Neural progenitor cell (in vitro differentiated cells): ENCODE data around the gene TBXA2R. TPM values are rescaled to one million over a fixed set of nuclear protein-coding genes. Genes with fewer than 3 reads are reported as not detected.

Experiments
- DNase-seq: peaks from one replicate; pipeline ENCODE4 v3.0.0-alpha.2; 2016; ENCODE audit warnings: low spot score
- H2AFZ ChIP-seq: fragments of 200-600 bp; sonication (generic); replicated peaks from 2 replicates; pipeline ENCODE4 v1.6.1; 2016; ENCODE audit warnings: antibody characterized with exemption
- H3F3A ChIP-seq: fragments of 200-600 bp; sonication (generic); 2 replicates; pipeline ENCODE4 v1.6.1; 2016; ENCODE audit warnings: antibody characterized with exemption, low read depth
- H3K27ac ChIP-seq: fragments of 200-600 bp; sonication (generic); 2 replicates; pipeline ENCODE4 v1.5.1; 2016; ENCODE audit warnings: mild to moderate bottlenecking
- H3K27me3 ChIP-seq: fragments of 200-600 bp; sonication (generic); 2 replicates; pipeline ENCODE4 v1.6.1; 2016; ENCODE audit warnings: mild to moderate bottlenecking, moderate library complexity
- H3K36me3 ChIP-seq: fragments of 200-600 bp; sonication (generic); 2 replicates; pipeline ENCODE4 v1.5.1; 2016
- H3K4me1 ChIP-seq: fragments of 200-600 bp; sonication (generic); 2 replicates; pipeline ENCODE4 v1.6.1; 2016; ENCODE audit warnings: mixed run types
- H3K4me2 ChIP-seq: fragments of 200-600 bp; sonication (generic); 2 replicates; pipeline ENCODE4 v1.6.1; 2016
- H3K4me3 ChIP-seq: fragments of 200-600 bp; sonication (generic); 2 replicates; pipeline ENCODE4 v1.5.1; 2016
- H3K79me2 ChIP-seq: fragments of 200-600 bp; sonication (generic); 2 replicates; pipeline ENCODE4 v1.6.1; 2016; ENCODE audit warnings: low read depth
- H3K9ac ChIP-seq: fragments of 200-600 bp; sonication (generic); 2 replicates; pipeline ENCODE4 v1.6.1; 2016
- H3K9me3 ChIP-seq: fragments of 200-600 bp; sonication (generic); 2 replicates; pipeline ENCODE4 v1.5.1; 2016; ENCODE audit warnings: low read depth
- H4K20me1 ChIP-seq: fragments of 200-600 bp; sonication (generic); 2 replicates; pipeline ENCODE4 v1.6.1; 2016; ENCODE audit warnings: low read depth
- H3K27ac Mint-ChIP-seq: 3 replicates; pipeline ENCODE4 v1.8.0; 2021; ENCODE audit warnings: mixed read lengths
- H3K27me3 Mint-ChIP-seq: 2 replicates; pipeline ENCODE4 v1.8.0; 2022; ENCODE audit warnings: low read depth, mild to moderate bottlenecking, inconsistent platforms, moderate library complexity, mixed read lengths; ENCODE audit not compliant: insufficient read depth
- H3K36me3 Mint-ChIP-seq: 3 replicates; pipeline ENCODE4 v1.8.0; 2021; ENCODE audit warnings: mixed read lengths
- H3K4me1 Mint-ChIP-seq: 3 replicates; pipeline ENCODE4 v1.8.0; 2021; ENCODE audit warnings: mixed read lengths
- H3K4me3 Mint-ChIP-seq: 3 replicates; pipeline ENCODE4 v1.8.0; 2021; ENCODE audit warnings: mild to moderate bottlenecking, moderate library complexity, mixed read lengths
- H3K9me3 Mint-ChIP-seq: 3 replicates; pipeline ENCODE4 v1.8.0; 2020; ENCODE audit warnings: mixed read lengths
- EZH2 ChIP-seq: fragments of 200-600 bp; sonication (generic); IDR thresholded peaks from 2 replicates; pipeline ENCODE4 v1.6.1; 2017; ENCODE audit warnings: antibody characterized with exemption, mild to moderate bottlenecking, moderate library complexity
- EZH2phosphoT487 ChIP-seq: fragments of 200-600 bp; sonication (generic); IDR thresholded peaks from 2 replicates; pipeline ENCODE4 v1.6.1; 2017; ENCODE audit warnings: antibody characterized with exemption
- total RNA-seq: library from RNA; depleted of rRNA; stranded (reverse); fragments of >200 nt; gene quantifications from 2 replicates; pipeline ENCODE4 v1.2.3, GENCODE V29; 2015; ENCODE audit warnings: low replicate concordance
- TF ChIP-seq, protein P1 (sequence below): fragments of 200-600 bp; sonication (generic); IDR thresholded peaks from 2 replicates; pipeline ENCODE4 v1.5.1; 2017; ENCODE audit warnings: antibody characterized with exemption, mild to moderate bottlenecking

Gene TBXA2R
- total RNA-seq, 1 donor from 2014 or later: not detected

DNA sequence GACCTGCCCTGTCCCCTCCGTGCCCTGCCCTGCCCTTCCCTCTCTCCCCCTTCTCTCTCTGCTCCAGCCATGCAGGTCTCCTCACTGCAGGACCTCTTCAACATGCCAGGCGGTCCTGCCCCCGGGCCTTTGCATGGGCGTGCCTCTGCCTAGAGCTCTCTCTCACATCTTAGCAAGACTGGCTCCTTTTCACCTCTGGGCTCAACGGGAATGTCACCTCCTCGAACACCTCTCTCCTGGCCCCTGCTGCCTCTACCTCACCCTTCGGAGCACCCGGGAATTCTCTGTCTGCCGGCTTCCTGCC, 54.9 kb downstream of the TBXA2R start:
- Mint-ChIP-seq H3K27ac (peak overlapping the region; percentile 78), H3K4me3 (no peak overlapping the region), H3K9me3 (peaks cover 1% of the 10 kb centered on the region), H3K27me3 (peaks cover 5% of the 10 kb centered on the region), H3K4me1 (peaks cover 18% of the 10 kb centered on the region), H3K36me3 (no peaks in the 10 kb centered on the region)
- Histone ChIP-seq H2AFZ (no peak overlapping the region), H3K79me2 (peaks cover 8% of the 10 kb centered on the region), H3K27ac (no peak overlapping the region), H3K36me3 (no peaks in the 10 kb centered on the region), H3K4me2 (no peak overlapping the region), H3K9ac (no peak overlapping the region), H3K27me3 (peaks cover 2% of the 10 kb centered on the region), H3K9me3 (no peaks in the 10 kb centered on the region), H3K4me3 (no peak overlapping the region), H3K4me1 (no peaks in the 10 kb centered on the region), H4K20me1 (peaks cover 42% of the 10 kb centered on the region), H3F3A (no peaks in the 10 kb centered on the region)
- no peak for DNase-seq
- TF ChIP-seq, protein P1, sequence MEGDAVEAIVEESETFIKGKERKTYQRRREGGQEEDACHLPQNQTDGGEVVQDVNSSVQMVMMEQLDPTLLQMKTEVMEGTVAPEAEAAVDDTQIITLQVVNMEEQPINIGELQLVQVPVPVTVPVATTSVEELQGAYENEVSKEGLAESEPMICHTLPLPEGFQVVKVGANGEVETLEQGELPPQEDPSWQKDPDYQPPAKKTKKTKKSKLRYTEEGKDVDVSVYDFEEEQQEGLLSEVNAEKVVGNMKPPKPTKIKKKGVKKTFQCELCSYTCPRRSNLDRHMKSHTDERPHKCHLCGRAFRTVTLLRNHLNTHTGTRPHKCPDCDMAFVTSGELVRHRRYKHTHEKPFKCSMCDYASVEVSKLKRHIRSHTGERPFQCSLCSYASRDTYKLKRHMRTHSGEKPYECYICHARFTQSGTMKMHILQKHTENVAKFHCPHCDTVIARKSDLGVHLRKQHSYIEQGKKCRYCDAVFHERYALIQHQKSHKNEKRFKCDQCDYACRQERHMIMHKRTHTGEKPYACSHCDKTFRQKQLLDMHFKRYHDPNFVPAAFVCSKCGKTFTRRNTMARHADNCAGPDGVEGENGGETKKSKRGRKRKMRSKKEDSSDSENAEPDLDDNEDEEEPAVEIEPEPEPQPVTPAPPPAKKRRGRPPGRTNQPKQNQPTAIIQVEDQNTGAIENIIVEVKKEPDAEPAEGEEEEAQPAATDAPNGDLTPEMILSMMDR: no peak
- no peak for TF ChIP-seq EZH2
- TF ChIP-seq EZH2phosphoT487: no peak

- peaks cover 2% of the 10 kb centered on the region for H3K79me2 ChIP-seq
- H3K4me1 Mint-ChIP-seq: peaks cover 13% of the 10 kb centered on the region
- H3K27ac Mint-ChIP-seq: no peak overlapping the region
Observed at GRCh38 chr19:3550947-3551791, 55.5 kb downstream of the TBXA2R start.

DNA sequence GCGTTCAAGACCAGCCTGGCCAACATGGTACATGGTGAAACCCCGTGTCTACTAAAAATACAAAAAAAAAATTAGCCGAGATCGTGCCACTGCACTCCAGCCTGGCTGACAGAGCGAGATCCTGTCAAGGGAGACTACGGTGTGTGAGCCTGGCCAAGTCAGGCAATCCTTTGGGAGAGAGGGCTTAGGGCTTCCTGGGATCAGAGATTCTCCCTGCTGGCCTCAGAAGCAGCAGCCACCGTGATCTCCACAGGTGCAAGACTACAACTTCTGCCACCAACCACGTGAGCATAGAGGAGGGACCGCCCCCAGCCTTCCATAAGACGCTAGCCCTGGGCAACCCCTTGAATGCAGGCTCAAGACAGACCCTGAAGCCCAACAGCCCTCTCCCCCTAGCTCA, 56.9 kb downstream of the TBXA2R start:
- Histone ChIP-seq H3K4me2 (no peak overlapping the region), H3K79me2 (no peaks in the 10 kb centered on the region), H3K27me3 (no peaks in the 10 kb centered on the region), H2AFZ (no peak overlapping the region), H3K36me3 (no peaks in the 10 kb centered on the region), H3F3A (peaks cover 5% of the 10 kb centered on the region), H3K4me1 (no peaks in the 10 kb centered on the region), H3K9ac (no peak overlapping the region), H3K27ac (no peak overlapping the region), H3K4me3 (no peak overlapping the region), H4K20me1 (peaks cover 33% of the 10 kb centered on the region), H3K9me3 (no peaks in the 10 kb centered on the region)
- TF ChIP-seq EZH2 (no peak), EZH2phosphoT487 (no peak)
- TF ChIP-seq, protein P1: no peak
- no peak for DNase-seq
- Mint-ChIP-seq H3K27me3 (peaks cover 10% of the 10 kb centered on the region), H3K4me3 (no peak overlapping the region), H3K4me1 (peaks cover 2% of the 10 kb centered on the region), H3K9me3 (no peaks in the 10 kb centered on the region), H3K36me3 (no peaks in the 10 kb centered on the region), H3K27ac (no peak overlapping the region)

More at GRCh38 chr19:3550947-3551791, 55.5 kb downstream of the TBXA2R start:
- TF ChIP-seq, protein P1: no peak
- TF ChIP-seq EZH2phosphoT487 (no peak), EZH2 (no peak)
- no peak overlapping the region for H2AFZ ChIP-seq
- no peaks in the 10 kb centered on the region for H3K36me3 Mint-ChIP-seq
- H3K9me3 ChIP-seq: no peaks in the 10 kb centered on the region
- H3K4me2 ChIP-seq: no peak overlapping the region
- no peak overlapping the region for H3K27ac ChIP-seq
- H3K4me3 ChIP-seq: no peak overlapping the region
- H3K9me3 Mint-ChIP-seq: no peaks in the 10 kb centered on the region
- H4K20me1 ChIP-seq: peaks cover 36% of the 10 kb centered on the region
- H3K27me3 Mint-ChIP-seq: peaks cover 5% of the 10 kb centered on the region
- H3K4me3 Mint-ChIP-seq: no peak overlapping the region
- no peaks in the 10 kb centered on the region for H3K36me3 ChIP-seq
- no peak for DNase-seq
- no peaks in the 10 kb centered on the region for H3F3A ChIP-seq
- no peak overlapping the region for H3K9ac ChIP-seq
- H3K4me1 ChIP-seq: no peaks in the 10 kb centered on the region
- no peaks in the 10 kb centered on the region for H3K27me3 ChIP-seq
